Left ventricle myocardium inferior (tissue), 1 donor: ENCODE results near the gene GDF10. TPM values are rescaled to one million over a fixed set of nuclear protein-coding genes. Genes with fewer than 3 reads are reported as not detected.

Source experiments
- DNase-seq: peaks from one replicate; pipeline ENCODE4 v3.0.0-alpha.2; 2020
- H3K27ac ChIP-seq: fragments of 200-600 bp; replicated peaks from 2 replicates; pipeline ENCODE4 v1.8.0; 2021
- H3K27me3 ChIP-seq: fragments of 200-600 bp; 2 replicates; pipeline ENCODE4 v1.8.0; 2021; ENCODE audit warnings: low read depth
- H3K36me3 ChIP-seq: fragments of 200-600 bp; 2 replicates; pipeline ENCODE4 v1.8.0; 2021
- H3K4me1 ChIP-seq: fragments of 200-600 bp; 2 replicates; pipeline ENCODE4 v1.8.0; 2021
- H3K4me3 ChIP-seq: fragments of 200-600 bp; 2 replicates; pipeline ENCODE4 v1.8.0; 2021; ENCODE audit warnings: mild to moderate bottlenecking, moderate library complexity
- H3K9me3 ChIP-seq: fragments of 200-600 bp; replicated peaks from 2 replicates; pipeline ENCODE4 v1.8.0; 2021
- intact Hi-C: fragments of 100-400 bp; cut with micrococcal nuclease; formaldehyde crosslinking; loops from one replicate; pipeline ENCODE4 v1.11.0; 2022
- total RNA-seq: library from RNA; stranded (reverse); fragmentation: NEBNext Ultra II Directional; extraction: Animal tissue kit (Norgen Biotek cat#: 25700); gene quantifications from one replicate; pipeline ENCODE4 v1.2.1, GENCODE V29; 2021
- TF ChIP-seq, protein P1 (sequence below): fragments of 200-600 bp; IDR thresholded peaks from 2 replicates; pipeline ENCODE4 v1.8.0; 2021; ENCODE audit warnings: antibody characterized with exemption, mild to moderate bottlenecking, borderline replicate concordance
- donor health status: DM: no; HTN: yes; CAD: no; lungs with severe emphysema.

Gene GDF10
- total RNA-seq, 1 donor from 2014 or later = 0.22 TPM

- DNase-seq = no peak
- H3K4me1 ChIP-seq = peaks cover 10% of the 10 kb centered on the region
- no peaks in the 10 kb centered on the region for H3K9me3 ChIP-seq
- no peak overlapping the region for H3K27ac ChIP-seq
- peaks cover 71% of the 10 kb centered on the region for H3K27me3 ChIP-seq
- H3K36me3 ChIP-seq = no peaks in the 10 kb centered on the region
- intact Hi-C loops = loop anchor here (10.0 kb wide), 1 partner anchor 285 kb away; no protein-coding TSS in a partner anchor
- H3K4me3 ChIP-seq = no peak overlapping the region
- TF ChIP-seq, protein P1, sequence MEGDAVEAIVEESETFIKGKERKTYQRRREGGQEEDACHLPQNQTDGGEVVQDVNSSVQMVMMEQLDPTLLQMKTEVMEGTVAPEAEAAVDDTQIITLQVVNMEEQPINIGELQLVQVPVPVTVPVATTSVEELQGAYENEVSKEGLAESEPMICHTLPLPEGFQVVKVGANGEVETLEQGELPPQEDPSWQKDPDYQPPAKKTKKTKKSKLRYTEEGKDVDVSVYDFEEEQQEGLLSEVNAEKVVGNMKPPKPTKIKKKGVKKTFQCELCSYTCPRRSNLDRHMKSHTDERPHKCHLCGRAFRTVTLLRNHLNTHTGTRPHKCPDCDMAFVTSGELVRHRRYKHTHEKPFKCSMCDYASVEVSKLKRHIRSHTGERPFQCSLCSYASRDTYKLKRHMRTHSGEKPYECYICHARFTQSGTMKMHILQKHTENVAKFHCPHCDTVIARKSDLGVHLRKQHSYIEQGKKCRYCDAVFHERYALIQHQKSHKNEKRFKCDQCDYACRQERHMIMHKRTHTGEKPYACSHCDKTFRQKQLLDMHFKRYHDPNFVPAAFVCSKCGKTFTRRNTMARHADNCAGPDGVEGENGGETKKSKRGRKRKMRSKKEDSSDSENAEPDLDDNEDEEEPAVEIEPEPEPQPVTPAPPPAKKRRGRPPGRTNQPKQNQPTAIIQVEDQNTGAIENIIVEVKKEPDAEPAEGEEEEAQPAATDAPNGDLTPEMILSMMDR = peak; percentile 28
These were observed 9.6 kb downstream of the GDF10 start for GRCh38 chr10:47309408-47310089.

DNA sequence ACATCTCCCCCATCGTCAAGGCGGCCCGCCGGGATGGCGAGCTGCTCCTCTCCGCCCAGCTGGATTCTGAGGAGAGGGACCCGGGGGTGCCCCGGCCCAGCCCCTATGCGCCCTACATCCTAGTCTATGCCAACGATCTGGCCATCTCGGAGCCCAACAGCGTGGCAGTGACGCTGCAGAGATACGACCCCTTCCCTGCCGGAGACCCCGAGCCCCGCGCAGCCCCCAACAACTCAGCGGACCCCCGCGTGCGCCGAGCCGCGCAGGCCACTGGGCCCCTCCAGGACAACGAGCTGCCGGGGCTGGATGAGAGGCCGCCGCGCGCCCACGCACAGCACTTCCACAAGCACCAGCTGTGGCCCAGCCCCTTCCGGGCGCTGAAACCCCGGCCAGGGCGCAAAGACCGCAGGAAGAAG is 10.1 kb downstream of the GDF10 start:
- no peak overlapping the region for H3K27ac ChIP-seq

GRCh38 chr10:47311193-47311931 is 11.4 kb downstream of the GDF10 start:
- intact Hi-C loops = loop anchor here (10.0 kb wide), 1 partner anchor 287 kb away; no protein-coding TSS in a partner anchor
- no peak overlapping the region for H3K27ac ChIP-seq
- no peaks in the 10 kb centered on the region for H3K36me3 ChIP-seq
- no peaks in the 10 kb centered on the region for H3K9me3 ChIP-seq
- peaks cover 53% of the 10 kb centered on the region for H3K27me3 ChIP-seq
- no peak overlapping the region for H3K4me3 ChIP-seq
- peaks cover 10% of the 10 kb centered on the region for H3K4me1 ChIP-seq
- DNase-seq = no peak
- TF ChIP-seq, protein P1 = no peak

More for the DNA sequence above, 10.1 kb downstream of the GDF10 start:
- intact Hi-C loops = loop anchor here (10.0 kb wide), 1 partner anchor 285 kb away; no protein-coding TSS in a partner anchor
- Histone ChIP-seq H3K9me3 (no peaks in the 10 kb centered on the region), H3K27me3 (peaks cover 66% of the 10 kb centered on the region), H3K4me3 (no peak overlapping the region), H3K36me3 (no peaks in the 10 kb centered on the region), H3K4me1 (peaks cover 10% of the 10 kb centered on the region)
- TF ChIP-seq, protein P1 = no peak
- DNase-seq = no peak

GRCh38 chr10:47311932-47312662 is 12.1 kb downstream of the GDF10 start:
- Histone ChIP-seq H3K36me3 (no peaks in the 10 kb centered on the region), H3K4me3 (no peak overlapping the region), H3K4me1 (peaks cover 10% of the 10 kb centered on the region), H3K27me3 (peaks cover 46% of the 10 kb centered on the region), H3K27ac (no peak overlapping the region), H3K9me3 (no peaks in the 10 kb centered on the region)
- DNase-seq = peak; percentile 84
- TF ChIP-seq, protein P1 = peak; percentile 85
- intact Hi-C loops = loop anchor here (10.0 kb wide), 1 partner anchor 287 kb away; no protein-coding TSS in a partner anchor

GRCh38 chr10:47312663-47312995 is 12.6 kb downstream of the GDF10 start:
- DNase-seq = no peak
- Histone ChIP-seq H3K4me3 (no peak overlapping the region), H3K4me1 (peaks cover 10% of the 10 kb centered on the region), H3K27ac (no peak overlapping the region), H3K27me3 (peaks cover 40% of the 10 kb centered on the region), H3K36me3 (no peaks in the 10 kb centered on the region), H3K9me3 (no peaks in the 10 kb centered on the region)
- TF ChIP-seq, protein P1 = no peak
- intact Hi-C loops = loop anchor here (10.0 kb wide), 1 partner anchor 288 kb away; no protein-coding TSS in a partner anchor
